Measurements from ENCODE around the gene TTC33. TPM values are rescaled to one million over a fixed set of nuclear protein-coding genes. Genes with fewer than 3 reads are reported as not detected.

TTC33 gene
- total and polyA plus RNA-seq, 2 of the 13 experiments (the other 11 are each of a cell fraction or from before 2014, with no cell fraction given), result 4.5 to 20.0 TPM

- Histone ChIP-seq H3K4me3 (replicated peaks in 1 of 3; ENCODE audit: insufficient read depth in 1 of 3, low read depth in 2 of 3, low read length in 3 of 3) (no peak overlapping the region), H3K9me3 (ENCODE audit: low read length) (no peaks in the 10 kb centered on the region), H3K27me3 (ENCODE audit: control insufficient read depth in 1 of 2, insufficient read depth in 2 of 2, low read length in 2 of 2) (no peaks in the 10 kb centered on the region), H2AFZ (ENCODE audit: low read length) (no peak overlapping the region), H3K27ac (ENCODE audit: extremely low read length, insufficient read depth, low read length) (no peak overlapping the region), H3K4me1 (ENCODE audit: insufficient read depth, low read length) (no peaks in the 10 kb centered on the region), H3K9ac (ENCODE audit: insufficient read depth, low read depth, low read length) (no peak overlapping the region), H3K36me3 (replicated peaks in 1 of 2; ENCODE audit: control insufficient read depth in 1 of 2, insufficient read depth in 2 of 2, low read length in 2 of 2) (no peaks in the 10 kb centered on the region), H3K79me2 (ENCODE audit: insufficient read depth, low read length) (no peaks in the 10 kb centered on the region), H3K4me2 (ENCODE audit: low read depth, low read length) (no peak overlapping the region), H4K20me1 (ENCODE audit: insufficient read depth, low read length) (no peaks in the 10 kb centered on the region)
- CTCF ChIA-PET (ENCODE audit: low intra/inter-chr PET ratio, low total read pairs), result no interaction called here
- DNase-seq (ENCODE audit: low spot score) (no peak), FAIRE-seq (no peak), ATAC-seq (no peak)
- WGBS (ENCODE audit: low lambda C conversion rate), result 0% methylated on average over 2 of the region's 2 CpGs
- intact Hi-C loops (cut with micrococcal nuclease; ENCODE audit: unreplicated experiment), result no loop called here
- in situ Hi-C loops (cut with HindIII; ENCODE audit: extremely low pct_ligation_motif_present, low pct_unique_long_range_greater_than_20kb), result no loop called here
- BruUV-seq (replicated peaks), result no TSS peak
- POLR2A ChIA-PET, result no interaction called here
- TF ChIP-seq FOSL1 (CRISPR knock-in tag; IDR thresholded peaks at IDR 0.05; ENCODE audit: borderline replicate concordance) (no peak), THAP7 (CRISPR knock-in tag; IDR thresholded peaks at IDR 0.05) (no peak), DR1 (CRISPR knock-in tag; IDR thresholded peaks at IDR 0.05) (no peak), NR1H2 (CRISPR knock-in tag; IDR thresholded peaks at IDR 0.05; ENCODE audit: borderline replicate concordance, low read depth) (no peak), ZBTB43 (CRISPR knock-in tag; conservative IDR thresholded peaks at IDR 0.05) (no peak), YEATS4 (CRISPR knock-in tag; IDR thresholded peaks at IDR 0.05; ENCODE audit: borderline replicate concordance) (no peak), ZNF20 (CRISPR knock-in tag; IDR thresholded peaks at IDR 0.05) (no peak), TBX2 (CRISPR knock-in tag; IDR thresholded peaks at IDR 0.05; ENCODE audit: borderline replicate concordance) (no peak), ARNT2 (CRISPR knock-in tag; IDR thresholded peaks at IDR 0.05; ENCODE audit: low read depth) (no peak), GPBP1L1 (CRISPR knock-in tag; IDR thresholded peaks at IDR 0.05) (no peak), MBNL3 (CRISPR knock-in tag; conservative IDR thresholded peaks at IDR 0.05) (no peak), ZNF30 (CRISPR knock-in tag; IDR thresholded peaks at IDR 0.05) (no peak), ZNF749 (CRISPR knock-in tag; IDR thresholded peaks at IDR 0.05; ENCODE audit: borderline replicate concordance) (no peak), ELF3 (CRISPR knock-in tag; IDR thresholded peaks at IDR 0.05) (no peak), GLI4 (CRISPR knock-in tag; IDR thresholded peaks at IDR 0.05; ENCODE audit: borderline replicate concordance) (no peak), ZNF761 (CRISPR knock-in tag; conservative IDR thresholded peaks at IDR 0.05) (no peak), ZNF556 (CRISPR knock-in tag; IDR thresholded peaks at IDR 0.05; ENCODE audit: borderline replicate concordance) (no peak), EEA1 (CRISPR knock-in tag; IDR thresholded peaks at IDR 0.05; ENCODE audit: borderline replicate concordance) (no peak), SMARCC2 (IDR thresholded peaks at IDR 0.05) (no peak)
These were observed 171.7 kb downstream of the TTC33 start for GRCh38 chr5:40584054-40584453.
